Measurements from ENCODE around the gene CITED1.

CITED1 gene

DNA sequence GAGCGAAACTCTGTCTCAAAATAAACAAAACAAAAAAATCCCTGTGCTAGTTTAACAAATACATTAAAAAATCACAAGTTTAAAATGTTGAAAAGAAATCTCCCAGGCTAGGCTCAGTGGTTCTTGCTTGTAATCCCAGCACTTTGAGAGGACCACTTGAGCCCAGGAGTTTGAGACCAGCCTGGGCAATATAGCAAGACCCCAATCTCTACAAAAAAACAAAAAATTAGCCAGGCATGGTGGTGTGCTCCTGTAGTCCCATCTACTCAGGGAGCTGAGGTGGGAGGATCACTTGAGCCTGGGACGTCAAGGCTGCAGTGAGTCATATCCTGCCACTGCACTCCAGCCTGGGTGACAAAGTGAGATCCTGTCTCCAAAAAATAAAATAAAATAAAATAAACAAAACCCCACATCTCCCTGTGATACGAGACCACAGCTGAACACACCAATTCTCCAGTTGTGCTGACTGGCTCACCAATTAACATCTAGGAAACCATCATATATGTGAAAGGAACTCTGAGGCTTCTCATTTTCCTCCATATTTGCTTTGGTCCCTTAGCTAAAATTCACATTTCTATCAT, 36.0 kb downstream of the CITED1 start:
- no peak for DNase-seq

DNA sequence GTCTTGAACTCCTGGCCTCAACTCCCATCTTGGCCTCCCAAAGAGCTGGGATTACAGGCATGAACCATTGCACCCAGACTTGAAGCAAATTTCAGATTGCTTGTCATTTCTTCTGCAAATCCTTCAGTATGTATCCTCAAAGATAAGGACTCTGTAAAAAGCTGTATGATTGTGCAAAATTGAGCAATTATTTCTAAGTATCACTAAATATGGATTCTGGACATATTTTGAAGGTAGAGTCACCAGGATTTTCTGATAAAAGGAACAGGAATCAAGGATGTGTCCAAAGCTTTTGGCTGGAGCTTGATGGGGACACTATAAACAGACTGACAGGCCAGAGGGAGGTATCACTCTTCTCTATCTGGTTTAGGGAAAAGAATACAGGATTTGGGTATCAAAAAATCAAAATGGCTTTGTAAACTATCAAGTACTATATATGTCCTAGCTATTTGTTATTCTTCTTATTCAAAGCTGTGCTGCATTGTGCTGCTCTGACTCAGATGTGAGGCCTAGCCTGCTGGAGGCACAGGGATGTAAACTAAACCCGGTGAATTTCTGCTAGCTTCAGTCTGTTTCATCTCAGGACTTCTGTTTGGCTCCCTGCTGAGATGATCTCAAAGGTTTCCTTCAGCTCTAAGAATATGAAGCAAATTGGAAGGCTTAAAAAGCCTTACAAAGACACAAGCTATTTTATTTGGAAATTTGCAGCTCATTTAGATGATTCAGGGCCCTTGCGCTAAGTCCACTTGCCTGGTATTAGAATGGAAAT, 36.9 kb downstream of the CITED1 start:
- DNase-seq = no peak

DNA sequence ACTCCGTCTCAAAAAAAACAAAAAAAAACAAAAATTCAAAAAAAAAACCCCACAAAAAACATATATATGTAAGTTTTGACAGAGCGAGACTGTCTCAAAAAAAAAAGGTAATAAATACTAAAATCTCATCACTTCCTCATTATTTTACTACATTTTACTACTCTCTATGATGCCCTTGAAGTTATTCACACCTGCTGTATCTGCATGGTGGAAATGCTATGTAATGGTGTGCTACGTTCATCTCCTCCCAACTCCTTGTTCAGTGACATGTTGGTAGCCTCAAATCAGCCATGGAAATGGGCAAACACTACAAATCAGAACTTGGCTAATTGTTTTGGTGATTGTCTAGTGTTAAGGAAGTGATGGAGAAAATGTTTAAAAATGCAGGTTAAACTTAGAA, 40.5 kb downstream of the CITED1 start:
- no peak for DNase-seq

DNA sequence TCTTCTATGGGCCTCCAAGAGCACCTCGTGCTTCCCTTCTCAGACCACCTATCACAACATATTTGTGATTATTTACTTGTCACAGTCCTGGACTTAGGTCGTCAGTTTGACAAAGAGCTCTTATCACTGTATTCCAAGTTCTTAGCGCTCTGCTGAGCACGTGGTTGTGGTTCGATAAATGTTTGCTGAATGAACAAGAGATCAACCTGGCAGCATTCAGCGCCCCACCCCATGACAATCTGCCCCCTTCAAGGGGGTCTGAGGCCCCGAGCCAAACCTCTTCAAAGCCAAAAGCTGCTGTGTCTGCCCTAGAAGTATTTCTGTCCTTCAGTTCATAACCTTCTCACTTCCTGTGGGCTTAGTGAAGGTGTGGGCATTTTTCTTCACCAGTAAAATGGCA, 43.6 kb downstream of the CITED1 start:
- DNase-seq = no peak

DNA sequence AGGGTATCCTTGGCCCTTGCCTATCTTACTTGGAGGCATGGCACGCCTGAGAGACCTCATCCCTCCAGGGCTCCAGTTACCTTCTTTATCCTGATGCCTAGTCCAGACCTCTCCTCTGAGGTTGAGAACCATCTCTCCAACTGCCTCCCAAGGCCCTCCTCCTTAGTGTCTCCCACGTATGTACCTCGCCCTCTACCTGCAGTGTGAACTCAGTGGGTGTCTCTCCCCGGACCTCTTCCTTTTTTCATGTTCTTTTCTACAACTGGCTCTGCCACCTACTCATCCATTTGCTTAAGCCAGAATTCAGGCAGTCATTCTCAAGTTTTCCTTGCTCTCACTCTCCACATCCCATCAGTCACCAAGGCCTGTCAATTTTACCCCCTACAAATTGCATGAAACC, 45.3 kb downstream of the CITED1 start:
- DNase-seq = no peak

DNA sequence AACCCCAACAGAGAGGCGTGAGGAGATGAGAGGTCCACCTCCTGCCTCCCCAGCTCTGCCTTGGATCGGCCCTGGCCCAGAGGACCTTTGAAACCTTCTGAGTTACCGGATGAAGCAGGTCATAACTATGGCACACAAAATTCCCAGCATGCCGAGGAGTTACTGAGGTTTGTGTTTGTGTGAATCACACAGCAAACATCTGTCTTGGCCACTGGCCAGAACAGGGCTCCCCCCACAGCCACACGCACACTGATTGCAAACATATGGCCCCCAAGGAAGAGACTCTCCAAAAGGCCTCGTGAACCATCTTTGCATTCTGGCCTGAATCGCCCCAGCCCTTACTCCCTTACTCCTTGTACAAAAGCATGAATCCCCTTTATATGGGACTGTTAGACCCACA, 47.5 kb downstream of the CITED1 start:
- no peak for DNase-seq

DNA sequence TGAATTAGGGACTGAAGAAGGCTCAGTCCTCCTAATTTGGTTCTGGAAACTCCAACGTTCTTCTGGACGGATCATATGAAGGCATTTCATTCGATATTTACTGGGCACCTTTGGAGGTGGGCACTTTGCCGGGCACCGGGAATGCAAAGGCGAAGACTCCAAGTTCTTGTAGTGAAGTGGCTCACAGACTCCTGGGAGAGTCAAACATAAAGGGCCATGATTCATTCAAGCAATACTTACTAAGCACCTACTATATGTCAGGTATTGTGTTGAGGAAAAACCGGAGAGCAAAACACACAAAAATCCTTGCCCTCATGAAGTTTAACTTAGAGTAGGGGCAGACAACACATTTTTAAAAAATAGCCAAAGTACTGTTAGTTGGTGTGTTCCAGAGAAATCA, 49.9 kb downstream of the CITED1 start:
- DNase-seq = no peak

DNA sequence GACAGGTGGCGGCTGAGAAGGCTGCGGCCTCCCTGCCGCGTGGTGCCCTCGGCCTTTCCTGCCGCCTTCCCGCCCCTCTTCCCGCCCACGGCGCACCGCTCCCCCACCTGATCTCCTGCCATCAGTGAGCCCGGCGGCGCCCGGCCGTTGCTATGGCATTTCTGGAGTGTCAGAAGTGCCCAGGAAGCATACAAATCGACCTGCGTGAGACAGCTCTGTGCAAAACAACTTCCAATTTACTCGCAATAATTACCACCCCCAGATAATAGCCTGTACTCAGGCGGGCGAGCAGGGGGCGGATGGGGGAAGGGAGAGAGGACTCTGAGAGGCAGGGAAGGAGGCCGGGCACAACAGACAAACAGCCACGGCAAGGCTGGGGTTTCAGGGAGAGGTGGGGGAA, 50.3 kb downstream of the CITED1 start:
- no peak for DNase-seq

DNA sequence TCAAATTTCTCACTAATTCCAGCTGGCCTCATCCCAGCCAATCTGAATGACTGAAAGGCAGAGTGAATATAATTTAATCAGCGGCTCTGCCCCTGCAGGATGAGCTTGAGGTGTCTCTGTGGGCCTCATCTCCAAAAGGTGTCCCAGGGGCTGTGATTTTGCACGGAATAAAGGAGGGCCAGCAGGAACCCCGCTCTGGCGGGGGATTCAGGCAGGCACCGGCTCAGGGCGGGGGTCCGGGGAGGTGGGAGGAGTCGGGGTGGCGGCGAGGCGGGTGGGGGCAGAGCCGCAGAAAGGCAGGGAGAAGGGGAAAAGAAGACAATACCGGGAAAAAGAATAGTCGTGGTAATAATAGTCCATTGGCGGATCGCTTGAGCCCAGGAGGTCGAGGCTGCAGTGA, 50.9 kb downstream of the CITED1 start:
- no peak for DNase-seq

DNA sequence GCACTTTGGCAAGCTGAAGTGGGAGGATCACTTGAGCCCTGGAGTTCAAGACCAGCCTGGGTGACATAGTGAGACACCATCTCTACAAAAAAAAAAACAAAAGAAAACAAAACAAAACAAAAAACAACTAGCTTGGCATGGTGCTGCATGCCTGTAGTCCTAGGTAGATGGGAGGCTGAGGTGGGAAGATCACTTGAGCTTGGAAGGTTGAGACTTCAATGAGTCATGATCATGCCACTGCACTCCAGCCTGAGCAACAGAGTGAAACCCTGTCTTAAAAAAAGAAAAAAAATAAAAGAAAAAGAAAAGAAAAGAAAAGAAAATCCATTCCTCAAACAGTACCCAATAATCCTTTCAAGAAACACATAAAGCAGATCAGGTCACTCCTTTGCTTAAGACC, 52.0 kb downstream of the CITED1 start:
- DNase-seq = no peak

Measured in NCI-H187 treated with DMSO at 0.1 percent for 48 hours (cell line).